HepG2 (cell line): Measurements from ENCODE around the gene MYH9. TPM values are rescaled to one million over a fixed set of nuclear protein-coding genes. Genes with fewer than 3 reads are reported as not detected.
A peak's percentile ranks its signal among the peaks of the same experiment; 100 is the strongest.

Source experiments
- AKAP8 ChIP-seq: sonication (generic); formaldehyde crosslinking; IDR thresholded peaks from 2 replicates; pipeline ENCODE4 v1.5.1; 2020; ENCODE audit warnings: mild to moderate bottlenecking, missing genetic modification reagents
- HDAC1 ChIP-seq: sonication (generic); formaldehyde crosslinking; IDR thresholded peaks from 2 replicates; pipeline ENCODE4 v1.5.1; 2020; ENCODE audit warnings: mild to moderate bottlenecking, missing genetic modification reagents
- HNRNPH1 ChIP-seq: fragments of 200-400 bp; formaldehyde crosslinking; optimal IDR thresholded peaks from 2 replicates; pipeline ENCODE3; 2017; ENCODE audit warnings: mild to moderate bottlenecking, low read depth, low read length
- HOMEZ ChIP-seq: IDR thresholded peaks from 2 replicates; pipeline ENCODE4 v1.6.1; 2016; ENCODE audit warnings: low read depth
- HOXA9 ChIP-seq: sonication (generic); formaldehyde crosslinking; IDR thresholded peaks from 2 replicates; pipeline ENCODE4 v1.8.1; 2022; ENCODE audit warnings: missing genetic modification reagents, mild to moderate bottlenecking, moderate library complexity, borderline replicate concordance
- JDP2 ChIP-seq: sonication (generic); formaldehyde crosslinking; IDR thresholded peaks from 2 replicates; pipeline ENCODE4 v1.8.1; 2022; ENCODE audit warnings: missing genetic modification reagents, borderline replicate concordance
- KLF16 ChIP-seq, 2 experiments: sonication (generic) in 1 of 2; formaldehyde crosslinking in 1 of 2; IDR thresholded peaks; 2 replicates each; pipeline versions ENCODE4 v1.6.1 to v1.8.0; 2016 to 2023; ENCODE audit warnings: missing genetic modification reagents in 2 of 2, missing compliant biosample characterization in 1 of 2
- NR2F6 ChIP-seq, 2 experiments: IDR thresholded peaks; 2 replicates each; pipeline ENCODE4 v1.6.1; 2016; ENCODE audit warnings: antibody characterized with exemption in 1 of 2, mild to moderate bottlenecking in 1 of 2
- ONECUT2 ChIP-seq: sonication (generic); formaldehyde crosslinking; IDR thresholded peaks from 2 replicates; pipeline ENCODE4 v1.4.0; 2020; ENCODE audit warnings: missing genetic modification reagents
- REL ChIP-seq: sonication (generic); formaldehyde crosslinking; conservative IDR thresholded peaks from 2 replicates; pipeline ENCODE4 v1.8.0; 2022; ENCODE audit warnings: mild to moderate bottlenecking, missing genetic modification reagents, moderate library complexity
- SAP130 ChIP-seq: IDR thresholded peaks from 2 replicates; pipeline ENCODE4 v1.6.1; 2016; ENCODE audit warnings: low read depth
- TOPORS ChIP-seq: sonication (generic); formaldehyde crosslinking; IDR thresholded peaks from 2 replicates; pipeline ENCODE4 v1.8.0; 2023; ENCODE audit warnings: mild to moderate bottlenecking, missing genetic modification reagents
- ZNF431 ChIP-seq: sonication (generic); formaldehyde crosslinking; IDR thresholded peaks from 2 replicates; pipeline ENCODE4 v1.9.0; 2022; ENCODE audit warnings: missing genetic modification reagents, low read depth, mild to moderate bottlenecking, borderline replicate concordance
- ZNF569 ChIP-seq: sonication (generic); formaldehyde crosslinking; IDR thresholded peaks from 2 replicates; pipeline ENCODE4 v1.5.0; 2020; ENCODE audit warnings: mild to moderate bottlenecking, missing genetic modification reagents, moderate library complexity, borderline replicate concordance
- ZNF720 ChIP-seq: sonication (generic); formaldehyde crosslinking; IDR thresholded peaks from 2 replicates; pipeline ENCODE4 v1.4.0; 2020; ENCODE audit warnings: missing genetic modification reagents
- polyA plus RNA-seq, 8 experiments: library from polyadenylated mRNA; depleted of rRNA in 3 of 8; stranded (reverse) in 7 of 8; unstranded in 1 of 8; fragments of >200 nt; fragmentation: Illumina TruSeq in 4 of 8; extraction: Trizol in 4 of 8; gene quantifications; 2 replicates each; pipeline versions ENCODE4 v1.2.1 to v1.2.3, GENCODE V29; 2011 to 2016; ENCODE audit warnings: low read depth in 4 of 8, missing spikeins in 1 of 8, mixed read lengths in 1 of 8; ENCODE audit not compliant: insufficient read depth in 1 of 8
- total RNA-seq, 5 experiments: library from RNA; depleted of rRNA; stranded (reverse); fragments of >200 nt; fragmentation: Illumina TruSeq; extraction: Trizol; gene quantifications; 2 replicates each; pipeline ENCODE4 v1.2.3, GENCODE V29; 2016; ENCODE audit warnings: low read depth in 1 of 5
- TF ChIP-seq, protein P1 (sequence below): IDR thresholded peaks from 2 replicates; pipeline ENCODE4 v1.6.1; 2016; ENCODE audit warnings: mild to moderate bottlenecking
- TF ChIP-seq, protein P2 (sequence below): sonication (generic); formaldehyde crosslinking; IDR thresholded peaks from 2 replicates; pipeline ENCODE4 v1.4.0; 2020; ENCODE audit warnings: missing genetic modification reagents, borderline replicate concordance

The MYH9 gene
- total and polyA plus RNA-seq, 2 of the 13 experiments (the other 11 are each of a cell fraction or from before 2014, with no cell fraction given), result 50.7 to 98.5 TPM

DNA sequence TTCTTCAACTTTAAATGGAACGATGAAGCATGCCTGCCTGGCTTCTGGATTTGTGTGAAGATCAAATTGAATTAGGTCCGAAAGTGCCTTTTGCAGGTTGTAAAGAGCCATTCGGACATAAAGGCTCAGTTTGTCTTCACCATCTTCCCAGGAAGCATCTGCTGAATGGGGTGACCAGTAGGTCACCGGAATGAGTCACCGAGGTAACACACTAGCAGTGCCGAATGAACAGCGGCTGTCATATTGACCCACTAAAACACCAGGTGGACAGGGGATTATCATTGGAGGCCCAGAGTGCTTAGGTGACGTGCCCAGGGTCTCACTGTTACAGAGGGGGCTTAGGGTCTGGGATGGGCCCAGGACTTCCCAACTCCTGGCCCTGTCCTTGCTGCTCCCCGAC, 43.1 kb upstream of the MYH9 start (continued):
- TF ChIP-seq TOPORS (CRISPR knock-in tag), result no peak
- no peak for TF ChIP-seq HNRNPH1
- TF ChIP-seq, protein P1, sequence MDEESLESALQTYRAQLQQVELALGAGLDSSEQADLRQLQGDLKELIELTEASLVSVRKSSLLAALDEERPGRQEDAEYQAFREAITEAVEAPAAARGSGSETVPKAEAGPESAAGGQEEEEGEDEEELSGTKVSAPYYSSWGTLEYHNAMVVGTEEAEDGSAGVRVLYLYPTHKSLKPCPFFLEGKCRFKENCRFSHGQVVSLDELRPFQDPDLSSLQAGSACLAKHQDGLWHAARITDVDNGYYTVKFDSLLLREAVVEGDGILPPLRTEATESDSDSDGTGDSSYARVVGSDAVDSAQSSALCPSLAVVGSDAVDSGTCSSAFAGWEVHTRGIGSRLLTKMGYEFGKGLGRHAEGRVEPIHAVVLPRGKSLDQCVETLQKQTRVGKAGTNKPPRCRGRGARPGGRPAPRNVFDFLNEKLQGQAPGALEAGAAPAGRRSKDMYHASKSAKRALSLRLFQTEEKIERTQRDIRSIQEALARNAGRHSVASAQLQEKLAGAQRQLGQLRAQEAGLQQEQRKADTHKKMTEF (CRISPR knock-in tag), result peak; percentile 28; the same call in 1 of the 2 replicates
- TF ChIP-seq ONECUT2, result no peak
- TF ChIP-seq HDAC1 (CRISPR knock-in tag), result 0 out of 2 replicates have a peak, but pooled peaks have one; percentile 31
- peak; percentile 49; the same call in 1 of the 2 replicates for TF ChIP-seq HOMEZ (CRISPR knock-in tag)
- no peak for TF ChIP-seq REL
- TF ChIP-seq, protein P2, sequence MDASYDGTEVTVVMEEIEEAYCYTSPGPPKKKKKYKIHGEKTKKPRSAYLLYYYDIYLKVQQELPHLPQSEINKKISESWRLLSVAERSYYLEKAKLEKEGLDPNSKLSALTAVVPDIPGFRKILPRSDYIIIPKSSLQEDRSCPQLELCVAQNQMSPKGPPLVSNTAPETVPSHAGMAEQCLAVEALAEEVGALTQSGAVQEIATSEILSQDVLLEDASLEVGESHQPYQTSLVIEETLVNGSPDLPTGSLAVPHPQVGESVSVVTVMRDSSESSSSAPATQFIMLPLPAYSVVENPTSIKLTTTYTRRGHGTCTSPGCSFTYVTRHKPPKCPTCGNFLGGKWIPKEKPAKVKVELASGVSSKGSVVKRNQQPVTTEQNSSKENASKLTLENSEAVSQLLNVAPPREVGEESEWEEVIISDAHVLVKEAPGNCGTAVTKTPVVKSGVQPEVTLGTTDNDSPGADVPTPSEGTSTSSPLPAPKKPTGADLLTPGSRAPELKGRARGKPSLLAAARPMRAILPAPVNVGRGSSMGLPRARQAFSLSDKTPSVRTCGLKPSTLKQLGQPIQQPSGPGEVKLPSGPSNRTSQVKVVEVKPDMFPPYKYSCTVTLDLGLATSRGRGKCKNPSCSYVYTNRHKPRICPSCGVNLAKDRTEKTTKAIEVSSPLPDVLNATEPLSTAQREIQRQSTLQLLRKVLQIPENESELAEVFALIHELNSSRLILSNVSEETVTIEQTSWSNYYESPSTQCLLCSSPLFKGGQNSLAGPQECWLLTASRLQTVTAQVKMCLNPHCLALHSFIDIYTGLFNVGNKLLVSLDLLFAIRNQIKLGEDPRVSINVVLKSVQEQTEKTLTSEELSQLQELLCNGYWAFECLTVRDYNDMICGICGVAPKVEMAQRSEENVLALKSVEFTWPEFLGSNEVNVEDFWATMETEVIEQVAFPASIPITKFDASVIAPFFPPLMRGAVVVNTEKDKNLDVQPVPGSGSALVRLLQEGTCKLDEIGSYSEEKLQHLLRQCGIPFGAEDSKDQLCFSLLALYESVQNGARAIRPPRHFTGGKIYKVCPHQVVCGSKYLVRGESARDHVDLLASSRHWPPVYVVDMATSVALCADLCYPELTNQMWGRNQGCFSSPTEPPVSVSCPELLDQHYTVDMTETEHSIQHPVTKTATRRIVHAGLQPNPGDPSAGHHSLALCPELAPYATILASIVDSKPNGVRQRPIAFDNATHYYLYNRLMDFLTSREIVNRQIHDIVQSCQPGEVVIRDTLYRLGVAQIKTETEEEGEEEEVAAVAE (CRISPR knock-in tag), result 0 out of 2 replicates have a peak, but pooled peaks have one; percentile 35
- no peak; the same call in 1 of the 2 replicates for TF ChIP-seq NR2F6 (IDR thresholded peaks at IDR 0.05)
- peak; percentile 75 for TF ChIP-seq NR2F6 (CRISPR knock-in tag; IDR thresholded peaks at IDR 0.05)
- TF ChIP-seq ZNF720 (CRISPR knock-in tag), result no peak
- TF ChIP-seq AKAP8 (CRISPR knock-in tag), result no peak
- no peak for TF ChIP-seq HOXA9
- no peak for TF ChIP-seq JDP2 (CRISPR knock-in tag)
- TF ChIP-seq SAP130 (CRISPR knock-in tag), result peak; percentile 63
- no peak for TF ChIP-seq KLF16 (CRISPR knock-in tag; IDR thresholded peaks at IDR 0.05)
- TF ChIP-seq ZNF431 (CRISPR knock-in tag), result 0 out of 2 replicates have a peak, but pooled peaks have one; percentile 32
- no peak for TF ChIP-seq ZNF569
